GM12878 (cell line): Measurements from ENCODE around the gene MSRB1. TPM values are rescaled to one million over a fixed set of nuclear protein-coding genes. Genes with fewer than 3 reads are reported as not detected.
"Not testable (repeated sequence)": the region's sequence is repeated elsewhere in the genome, so short reads cannot be mapped to it uniquely, and the experiment has no call there.

Source experiments
- ATAC-seq: fragments of 200-7000 bp; cut with Tn5 transposase; 3 replicates; pipeline ENCODE4 v1.9.1; 2020; ENCODE audit warnings: mild to moderate bottlenecking, moderate library complexity
- BruUV-seq: library from RNA; stranded (reverse); fragments of 400-500 nt; replicated peaks from 2 replicates; lab custom pipeline; 2021; lab: Mats Ljungman, UMichigan
- CTCF ChIA-PET: fragments of 300-600 bp; sonication (Branson Sonifier 250); formaldehyde crosslinking; extraction: SDS; loops from one replicate; lab custom pipeline; 2021; ENCODE audit warnings: inconsistent platforms; lab: Yijun Ruan, JAX
- POLR2A ChIA-PET: fragments of 350-600 bp; formaldehyde crosslinking; extraction: SDS; loops from one replicate; lab custom pipeline; 2021; ENCODE audit warnings: inconsistent platforms; lab: Charles Lee
- RAD21 ChIA-PET: fragments of 300-600 bp; sonication (Branson Sonifier 250); formaldehyde crosslinking; loops from one replicate; lab custom pipeline; 2023; ENCODE audit warnings: antibody characterized with exemption; ENCODE audit not compliant: unreplicated experiment; lab: Charles Lee
- SMC1A ChIA-PET: fragments of 300-600 bp; sonication (Branson Sonifier 250); formaldehyde crosslinking; loops from one replicate; lab custom pipeline; 2023; ENCODE audit not compliant: unreplicated experiment, uncharacterized antibody; lab: Charles Lee
- DNase-seq: peaks from one replicate; pipeline ENCODE4 v3.0.0-alpha.2; 2011; ENCODE audit warnings: low read depth, low spot score
- FAIRE-seq: peaks from 3 replicates; lab custom pipeline; 2011; peaks lifted over from hg19 to GRCh38; lab: Jason Lieb, UNC
- H2AFZ ChIP-seq: 2 replicates; pipeline ENCODE4 v1.6.0; 2011; ENCODE audit warnings: low read depth, low read length, control low read depth; ENCODE audit not compliant: control insufficient read depth
- H3K27ac ChIP-seq: 2 replicates; pipeline ENCODE4 v1.5.1; 2011; ENCODE audit warnings: control low read depth; ENCODE audit not compliant: control insufficient read depth, insufficient read depth
- H3K27me3 ChIP-seq, 2 experiments: replicated peaks in 1 of 2; 2 replicates each; pipeline versions ENCODE4 v1.6.0 to v1.6.1; 2011; ENCODE audit warnings: low read length in 1 of 2; ENCODE audit not compliant: control insufficient read depth in 2 of 2, insufficient read depth in 2 of 2
- H3K36me3 ChIP-seq, 2 experiments: 2 replicates each; pipeline ENCODE4 v1.5.1; 2011; ENCODE audit warnings: low read length in 1 of 2; ENCODE audit not compliant: control insufficient read depth in 2 of 2, insufficient read depth in 2 of 2
- H3K4me1 ChIP-seq: 2 replicates; pipeline ENCODE4 v1.6.1; 2011; ENCODE audit warnings: mild to moderate bottlenecking, low read length, moderate library complexity, mixed read lengths; ENCODE audit not compliant: control insufficient read depth, insufficient read depth
- H3K4me2 ChIP-seq: 2 replicates; pipeline ENCODE4 v1.6.0; 2011; ENCODE audit warnings: control low read depth; ENCODE audit not compliant: control insufficient read depth, insufficient read depth
- H3K4me3 ChIP-seq: fragments of 200-600 bp; sonication (generic); 2 replicates; pipeline ENCODE4 v1.5.1; 2016
- H3K79me2 ChIP-seq: 2 replicates; pipeline ENCODE4 v1.6.0; 2011; ENCODE audit warnings: low read length; ENCODE audit not compliant: control insufficient read depth, insufficient read depth
- H3K9ac ChIP-seq: 2 replicates; pipeline ENCODE4 v1.8.0; 2011; ENCODE audit warnings: low read length, control low read depth, mixed read lengths; ENCODE audit not compliant: control insufficient read depth, insufficient read depth
- H3K9me3 ChIP-seq: replicated peaks from 3 replicates; pipeline ENCODE4 v1.5.1; 2011; ENCODE audit warnings: mild to moderate bottlenecking, low read length; ENCODE audit not compliant: control insufficient read depth, insufficient read depth
- H4K20me1 ChIP-seq: 2 replicates; pipeline ENCODE4 v1.6.0; 2011; ENCODE audit not compliant: control insufficient read depth, insufficient read depth
- EP300 ChIP-seq, 2 experiments: fragments of 150-350 bp in 1 of 2; IDR thresholded peaks; 2 replicates each; pipeline ENCODE4 v1.6.1; 2011 to 2012; ENCODE audit warnings: low read depth in 2 of 2, low read length in 2 of 2, borderline replicate concordance in 1 of 2, improper control_type of control experiment in 1 of 2, inconsistent platforms in 1 of 2; ENCODE audit not compliant: control insufficient read depth in 1 of 2
- MEF2A ChIP-seq: IDR thresholded peaks from 2 replicates; pipeline ENCODE4 v1.6.1; 2011; ENCODE audit warnings: low read depth, mild to moderate bottlenecking, low read length, moderate library complexity; ENCODE audit not compliant: insufficient read depth
- SREBF2 ChIP-seq: IDR thresholded peaks from 2 replicates; pipeline ENCODE4 v1.6.1; 2012; ENCODE audit warnings: mild to moderate bottlenecking, low read length
- WGBS: methylation state at CpG from one replicate; pipeline ENCODE4 v1.1.6; 2016; ENCODE audit warnings: low lambda C conversion rate; ENCODE audit not compliant: insufficient replicate concordance, insufficient coverage; ENCODE audit errors: missing lambda C conversion rate; 5-methylcytosine and 5-hydroxymethylcytosine counted together
- in situ Hi-C: fragments of 300-500 bp; cut with MboI; formaldehyde crosslinking; loops from 9 replicates; pipeline ENCODE4 v1.14.3; 2018; ENCODE audit warnings: mixed read lengths
- intact Hi-C: fragments of 100-400 bp; cut with micrococcal nuclease; formaldehyde crosslinking; loops from one replicate; pipeline ENCODE4 v1.14.2; 2022; ENCODE audit not compliant: unreplicated experiment
- polyA plus RNA-seq, 11 experiments: library from polyadenylated mRNA; depleted of rRNA in 4 of 11; unstranded in 6 of 11; stranded (reverse) in 5 of 11; fragments of >200 nt; fragmentation: Nextera tagmentation in 4 of 11; fragmentation: Illumina TruSeq in 1 of 11; extraction: Ambion mirVana in 4 of 11; extraction: Trizol in 1 of 11; gene quantifications; 1 replicate in 1 of 11; 2 replicates in 10 of 11; pipeline versions ENCODE4 v1.2.1 to v1.2.3, GENCODE V29; 2011 to 2016; ENCODE audit warnings: inconsistent platforms in 2 of 11, missing spikeins in 2 of 11, low read depth in 1 of 11
- total RNA-seq, 4 experiments: library from RNA; depleted of rRNA in 3 of 4; stranded (reverse); fragments of >200 nt in 3 of 4; fragmentation: Illumina TruSeq in 1 of 4; extraction: Trizol in 1 of 4; gene quantifications; 2 replicates each; pipeline versions ENCODE4 v1.2.1 to v1.2.3, GENCODE V29; 2013 to 2021
- TF ChIP-seq, protein P1 (sequence below): fragments of 150-350 bp; IDR thresholded peaks from 2 replicates; pipeline ENCODE4 v1.6.1; 2014; ENCODE audit warnings: mild to moderate bottlenecking, low read depth, low read length

The MSRB1 gene
- total and polyA plus RNA-seq, 10 of the 15 experiments (the other 5 are each of a cell fraction or from before 2014, with no cell fraction given) = 5.1 to 48.6 (median 25.7) TPM

DNA sequence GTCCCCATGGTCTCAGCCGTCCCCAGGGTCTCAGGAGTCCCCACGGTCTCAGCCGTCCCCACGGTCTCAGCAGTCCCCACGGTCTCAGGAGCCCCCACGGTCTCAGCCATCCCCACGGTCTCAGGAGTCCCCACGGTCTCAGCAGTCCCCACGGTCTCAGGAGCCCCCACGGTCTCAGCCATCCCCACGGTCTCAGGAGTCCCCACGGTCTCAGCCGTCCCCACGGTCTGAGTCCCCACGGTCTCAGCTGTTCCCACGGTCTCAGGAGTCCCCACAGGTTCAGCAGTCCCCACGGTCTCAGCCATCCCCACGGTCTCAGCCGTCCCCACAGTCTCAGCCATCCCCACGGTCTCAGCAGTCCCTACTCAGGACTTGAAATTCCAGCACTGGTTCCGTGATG is 22.9 kb downstream of the MSRB1 start:
- intact Hi-C loops, H3K27me3 ChIP-seq, H3K79me2 ChIP-seq, H3K4me3 ChIP-seq, H3K27ac ChIP-seq, H3K4me2 ChIP-seq, H3K9ac ChIP-seq, BruUV-seq, FAIRE-seq, H4K20me1 ChIP-seq, CTCF ChIA-PET, in situ Hi-C loops, H2AFZ ChIP-seq, H3K9me3 ChIP-seq, RAD21 ChIA-PET, DNase-seq, H3K36me3 ChIP-seq, H3K4me1 ChIP-seq, SMC1A ChIA-PET, ATAC-seq, POLR2A ChIA-PET: not testable (repeated sequence)
- WGBS = 25% methylated on average over 21 of the region's 21 CpGs

- Histone ChIP-seq H3K4me2 (no peak overlapping the region), H3K27ac (no peak overlapping the region), H3K36me3 (no peaks in the 10 kb centered on the region; a peak in 1 of 4 replicates), H3K4me1 (no peaks in the 10 kb centered on the region), H3K9ac (no peak overlapping the region), H3K9me3 (no peaks in the 10 kb centered on the region), H2AFZ (no peak overlapping the region), H3K27me3 (peaks cover 6 to 7% of the 10 kb centered on the region in 2 experiments; a peak in 3 of 4 replicates), H3K4me3 (no peak overlapping the region), H4K20me1 (no peaks in the 10 kb centered on the region), H3K79me2 (no peaks in the 10 kb centered on the region)
- ChIA-PET CTCF (no interaction called here), POLR2A (no interaction called here), RAD21 (no interaction called here), SMC1A (no interaction called here)
- intact Hi-C loops = no loop called here
- ATAC-seq (no peak), FAIRE-seq (no peak), DNase-seq (no peak)
- in situ Hi-C loops = no loop called here
- BruUV-seq = no TSS peak
- TF ChIP-seq, protein P1, sequence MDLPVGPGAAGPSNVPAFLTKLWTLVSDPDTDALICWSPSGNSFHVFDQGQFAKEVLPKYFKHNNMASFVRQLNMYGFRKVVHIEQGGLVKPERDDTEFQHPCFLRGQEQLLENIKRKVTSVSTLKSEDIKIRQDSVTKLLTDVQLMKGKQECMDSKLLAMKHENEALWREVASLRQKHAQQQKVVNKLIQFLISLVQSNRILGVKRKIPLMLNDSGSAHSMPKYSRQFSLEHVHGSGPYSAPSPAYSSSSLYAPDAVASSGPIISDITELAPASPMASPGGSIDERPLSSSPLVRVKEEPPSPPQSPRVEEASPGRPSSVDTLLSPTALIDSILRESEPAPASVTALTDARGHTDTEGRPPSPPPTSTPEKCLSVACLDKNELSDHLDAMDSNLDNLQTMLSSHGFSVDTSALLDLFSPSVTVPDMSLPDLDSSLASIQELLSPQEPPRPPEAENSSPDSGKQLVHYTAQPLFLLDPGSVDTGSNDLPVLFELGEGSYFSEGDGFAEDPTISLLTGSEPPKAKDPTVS = no peak
- TF ChIP-seq MEF2A (no peak), SREBF2 (no peak), EP300 (IDR thresholded peaks at IDR 0.05; ENCODE audit: borderline replicate concordance in 1 of 2, control insufficient read depth in 1 of 2, low read depth in 2 of 2, low read length in 2 of 2) (no peak)
- 27% methylated on average over 25 of the region's 30 CpGs for WGBS
Observed at GRCh38 chr16:1919327-1919998, 23.5 kb downstream of the MSRB1 start.
